Keratinocyte (primary cell): Measurements from ENCODE around the gene APEX2. TPM values are rescaled to one million over a fixed set of nuclear protein-coding genes. Genes with fewer than 3 reads are reported as not detected.
"Not testable (repeated sequence)": the region's sequence is repeated elsewhere in the genome, so short reads cannot be mapped to it uniquely, and the experiment has no call there.

Source experiments
- DNase-seq: peaks from one replicate; pipeline ENCODE4 v3.0.0-alpha.2; 2011; ENCODE audit warnings: low read depth, missing footprints, low spot score
- FAIRE-seq: peaks from 2 replicates; lab custom pipeline; 2011; peaks lifted over from hg19 to GRCh38; lab: Jason Lieb, UNC
- H2AFZ ChIP-seq: 2 replicates; pipeline ENCODE4 v1.6.0; 2012; ENCODE audit warnings: low read length, control low read depth, inconsistent platforms; ENCODE audit not compliant: control insufficient read depth
- H3K27ac ChIP-seq: 2 replicates; pipeline ENCODE4 v1.5.1; 2011; ENCODE audit warnings: low read length; ENCODE audit not compliant: control insufficient read depth, insufficient read depth
- H3K27me3 ChIP-seq: 3 replicates; pipeline ENCODE4 v1.6.0; 2011; ENCODE audit warnings: low read length; ENCODE audit not compliant: control insufficient read depth, insufficient read depth; ENCODE audit errors: extremely low read depth
- H3K36me3 ChIP-seq, 2 experiments: 2 replicates in 1 of 2; 3 replicates in 1 of 2; pipeline ENCODE4 v1.5.1; 2011; ENCODE audit warnings: low read length in 2 of 2, mild to moderate bottlenecking in 1 of 2; ENCODE audit not compliant: control insufficient read depth in 2 of 2, insufficient read depth in 2 of 2; ENCODE audit errors: extremely low read depth in 1 of 2
- H3K4me1 ChIP-seq: 3 replicates; pipeline ENCODE4 v1.5.1; 2011; ENCODE audit warnings: low read length; ENCODE audit not compliant: control insufficient read depth, insufficient read depth; ENCODE audit errors: extremely low read depth
- H3K4me2 ChIP-seq: 3 replicates; pipeline ENCODE4 v1.6.0; 2011; ENCODE audit warnings: low read depth, low read length; ENCODE audit not compliant: control insufficient read depth, insufficient read depth; ENCODE audit errors: extremely low read depth
- H3K4me3 ChIP-seq, 3 experiments: fragments of 200-600 bp in 1 of 3; sonication (generic) in 1 of 3; 2 replicates in 2 of 3; 3 replicates in 1 of 3; pipeline ENCODE4 v1.5.1; 2011 to 2016; ENCODE audit warnings: low read length in 3 of 3, mild to moderate bottlenecking in 3 of 3, control low read depth in 2 of 3, inconsistent platforms in 1 of 3, low read depth in 1 of 3, mixed read lengths in 1 of 3, mixed run types in 1 of 3, moderate library complexity in 1 of 3; ENCODE audit not compliant: control insufficient read depth in 2 of 3, insufficient read depth in 2 of 3; ENCODE audit errors: extremely low read depth in 1 of 3
- H3K79me2 ChIP-seq: 2 replicates; pipeline ENCODE4 v1.6.0; 2012; ENCODE audit warnings: low read length; ENCODE audit not compliant: control insufficient read depth, insufficient read depth
- H3K9ac ChIP-seq: 3 replicates; pipeline ENCODE4 v1.6.0; 2011; ENCODE audit warnings: low read length; ENCODE audit not compliant: control insufficient read depth, insufficient read depth; ENCODE audit errors: extremely low read depth
- H3K9me1 ChIP-seq: 3 replicates; pipeline ENCODE4 v1.6.0; 2011; ENCODE audit warnings: low read length; ENCODE audit not compliant: control insufficient read depth, insufficient read depth; ENCODE audit errors: extremely low read depth
- H3K9me3 ChIP-seq: 2 replicates; pipeline ENCODE4 v1.5.1; 2012; ENCODE audit warnings: low read depth, low read length; ENCODE audit not compliant: control insufficient read depth
- H4K20me1 ChIP-seq: 3 replicates; pipeline ENCODE4 v1.6.0; 2011; ENCODE audit warnings: low read length; ENCODE audit not compliant: control insufficient read depth, insufficient read depth; ENCODE audit errors: extremely low read depth
- CTCF ChIP-seq, 3 experiments: IDR thresholded peaks in 1 of 3; conservative IDR thresholded peaks in 1 of 3; optimal IDR thresholded peaks in 1 of 3; 2 replicates in 2 of 3; 3 replicates in 1 of 3; pipeline versions ENCODE3 to v1.5.1; 2011; ENCODE audit warnings: low read length in 3 of 3, mild to moderate bottlenecking in 3 of 3, moderate library complexity in 2 of 3, control low read depth in 1 of 3, inconsistent platforms in 1 of 3; ENCODE audit not compliant: insufficient read depth in 2 of 3; ENCODE audit errors: extremely low read depth in 1 of 3
- EZH2 ChIP-seq: IDR thresholded peaks from one replicate; pipeline ENCODE4 v1.6.1; 2012; ENCODE audit warnings: inconsistent platforms, mild to moderate bottlenecking, low read length, moderate library complexity
- dilution Hi-C: fragments of 300-500 bp; cut with MboI; formaldehyde crosslinking; loops from one replicate; pipeline ENCODE4 v1.7.0; 2020; ENCODE audit warnings: low sequenced_read_pairs; ENCODE audit not compliant: extremely low pct_ligation_motif_present
- polyA plus RNA-seq, 5 experiments: library from polyadenylated mRNA; depleted of rRNA in 3 of 5; stranded (reverse) in 3 of 5; stranded (forward) in 1 of 5; unstranded in 1 of 5; fragments of >200 nt; gene quantifications; 1 replicate in 1 of 5; 2 replicates in 3 of 5; 3 replicates in 1 of 5; pipeline versions ENCODE4 v1.2.1 to v1.2.3, GENCODE V29; 2011 to 2012; ENCODE audit warnings: missing spikeins in 2 of 5, low read depth in 1 of 5, low replicate concordance in 1 of 5

The APEX2 gene
- polyA plus RNA-seq, 1 donor (not counting 4 experiments of a cell fraction or from before 2014, with no cell fraction given), result 29.0 TPM

DNA sequence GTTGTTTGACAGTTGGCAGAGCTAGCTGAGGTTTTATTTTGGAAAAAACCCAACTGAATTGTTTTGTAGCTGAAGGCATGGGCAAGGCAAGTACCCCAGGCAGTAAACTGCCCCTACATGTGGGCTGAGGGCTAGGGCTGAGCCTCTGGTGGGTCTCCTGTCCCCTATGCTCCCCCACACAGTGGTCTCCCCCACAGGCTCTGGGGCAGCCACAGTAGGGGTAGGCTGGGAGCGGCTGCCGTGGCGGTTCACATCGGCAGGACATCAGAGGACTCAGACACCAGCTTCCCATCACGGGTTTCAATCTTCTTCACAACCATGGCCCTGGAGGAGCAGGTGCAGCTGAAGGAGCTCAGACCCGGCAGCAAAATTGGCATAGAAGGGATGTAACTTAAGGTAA lies 41.4 kb downstream of the APEX2 start:
- Histone ChIP-seq H3K9me3 (no peaks in the 10 kb centered on the region), H3K27ac (no peak overlapping the region), H3K4me1 (no peaks in the 10 kb centered on the region), H3K27me3 (no peaks in the 10 kb centered on the region), H3K9me1 (no peaks in the 10 kb centered on the region), H3K4me3 (no peak overlapping the region), H2AFZ (no peak overlapping the region), H4K20me1 (no peaks in the 10 kb centered on the region), H3K9ac (no peak overlapping the region), H3K36me3 (no peaks in the 10 kb centered on the region), H3K4me2 (no peak overlapping the region), H3K79me2 (no peaks in the 10 kb centered on the region)
- dilution Hi-C loops, result no loop called here
- no peak for DNase-seq
- FAIRE-seq, result no peak
- TF ChIP-seq CTCF (optimal IDR thresholded peaks at IDR 0.05 in 1 of 3, IDR thresholded peaks at IDR 0.05 in 1 of 3, conservative IDR thresholded peaks at IDR 0.05 in 1 of 3; ENCODE audit: extremely low read depth in 1 of 3, insufficient read depth in 2 of 3, low read length in 3 of 3) (no peak), EZH2 (no peak)

DNA sequence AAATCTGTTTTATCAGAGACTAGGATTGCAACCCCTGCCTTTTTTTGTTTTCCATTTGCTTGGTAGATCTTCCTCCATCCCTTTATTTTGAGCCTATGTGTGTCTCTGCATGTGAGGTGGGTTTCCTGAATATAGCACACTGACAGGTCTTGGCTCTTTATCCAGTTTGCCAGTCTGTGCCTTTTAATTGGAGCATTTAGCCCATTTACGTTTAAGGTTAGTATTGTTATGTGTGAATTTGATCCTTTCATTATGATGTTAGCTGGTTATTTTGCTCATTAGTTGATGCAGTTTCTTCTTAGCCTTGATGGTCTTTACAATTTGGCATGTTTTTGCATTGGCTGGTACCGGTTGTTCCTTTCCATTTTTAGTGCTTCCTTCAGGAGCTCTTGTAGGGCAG lies 50.4 kb downstream of the APEX2 start:
- H3K36me3 ChIP-seq, H3K4me3 ChIP-seq, H3K9me1 ChIP-seq, H4K20me1 ChIP-seq, dilution Hi-C loops, H3K27ac ChIP-seq, H3K9ac ChIP-seq, FAIRE-seq, H3K79me2 ChIP-seq, H3K4me1 ChIP-seq, H3K9me3 ChIP-seq, DNase-seq, H2AFZ ChIP-seq, H3K27me3 ChIP-seq, H3K4me2 ChIP-seq: not testable (repeated sequence)
